Globus pallidus (tissue), 1 donor: ENCODE results near the gene FALEC.

Source experiments
- DNase-seq: peaks from one replicate; pipeline ENCODE4 v3.0.0-alpha.2; 2015; ENCODE audit warnings: low spot score

The FALEC gene

GRCh38 chr1:150515328-150516049 is at the start of gene FALEC:
Gene FALEC (plus strand): TSS chr1:150515752.
- peak; percentile 97 for DNase-seq

- no peak for DNase-seq
Measured at GRCh38 chr1:150466964-150467363, 48.6 kb upstream of the FALEC start.

GRCh38 chr1:150469291-150469690 is 46.3 kb upstream of the FALEC start:
- peak; percentile 15 for DNase-seq

- no peak for DNase-seq
Measured at GRCh38 chr1:150472601-150473200, 42.9 kb upstream of the FALEC start.

- DNase-seq, result peak; percentile 34
Measured at GRCh38 chr1:150473659-150474058, 41.9 kb upstream of the FALEC start.

- DNase-seq, result no peak
Measured at GRCh38 chr1:150474869-150475268, 40.7 kb upstream of the FALEC start.

- no peak for DNase-seq
Measured at GRCh38 chr1:150476754-150477153, 38.8 kb upstream of the FALEC start.

- DNase-seq, result no peak
Measured at GRCh38 chr1:150477320-150477719, 38.2 kb upstream of the FALEC start.

- no peak for DNase-seq
Measured at GRCh38 chr1:150477733-150478132, 37.8 kb upstream of the FALEC start.

- DNase-seq, result no peak
Measured at GRCh38 chr1:150479370-150479769, 36.2 kb upstream of the FALEC start.

GRCh38 chr1:150479927-150480352 is 35.6 kb upstream of the FALEC start:
- no peak for DNase-seq

- no peak for DNase-seq
Measured at GRCh38 chr1:150484431-150484830, 31.1 kb upstream of the FALEC start.

- no peak for DNase-seq
Measured at GRCh38 chr1:150484861-150485260, 30.7 kb upstream of the FALEC start.

- DNase-seq, result peak; percentile 97
Measured at GRCh38 chr1:150486966-150487762, 28.4 kb upstream of the FALEC start, which contains the start of gene TARS2. Gene TARS2 (plus strand): TSS chr1:150487419. CDS start chr1:150487451, 32 bp downstream.

- no peak for DNase-seq
Measured at GRCh38 chr1:150487763-150488115, 27.8 kb upstream of the FALEC start.

GRCh38 chr1:150493175-150493574 is 22.4 kb upstream of the FALEC start:
- no peak for DNase-seq

GRCh38 chr1:150498342-150498741 is 17.2 kb upstream of the FALEC start:
- DNase-seq, result no peak

- DNase-seq, result no peak
Measured at GRCh38 chr1:150505431-150505830, 10.1 kb upstream of the FALEC start.

GRCh38 chr1:150507912-150508864 is 7.4 kb upstream of the FALEC start, which contains the start of gene ECM1:
Gene ECM1 (plus strand): TSS chr1:150508109. CDS start chr1:150508210, 101 bp downstream.
- DNase-seq, result no peak

GRCh38 chr1:150508982-150509381 is 6.6 kb upstream of the FALEC start:
- DNase-seq, result no peak

- DNase-seq, result no peak
Measured at GRCh38 chr1:150511551-150511950, 4.0 kb upstream of the FALEC start.
